ENCODE results near the gene EBF3. TPM values are rescaled to one million over a fixed set of nuclear protein-coding genes. Genes with fewer than 3 reads are reported as not detected.

Gene EBF3
- total RNA-seq, 2 donors from 2014 or later: not detected

- Mint-ChIP-seq H3K9me3 (no peaks in the 10 kb centered on the region), H3K36me3 (no peaks in the 10 kb centered on the region), H3K4me3 (no peak overlapping the region), H3K4me1 (ENCODE audit: low read depth in 2 of 2) (peaks cover 4 to 6% of the 10 kb centered on the region in 2 donors), H3K27ac (no peak overlapping the region), H3K27me3 (peaks cover 0 to 3% of the 10 kb centered on the region in 2 donors)
- no peak for ATAC-seq
- DNase-seq (ENCODE audit: low spot score): no peak
These were observed 96.4 kb downstream of the EBF3 start for GRCh38 chr10:129867631-129868179.

- no peak for ATAC-seq
- Mint-ChIP-seq H3K27ac (no peak overlapping the region), H3K36me3 (no peaks in the 10 kb centered on the region), H3K9me3 (no peaks in the 10 kb centered on the region), H3K4me1 (ENCODE audit: low read depth in 2 of 2) (peaks cover 4 to 6% of the 10 kb centered on the region in 2 donors), H3K27me3 (no peaks in the 10 kb centered on the region), H3K4me3 (no peak overlapping the region)
- no peak for DNase-seq (ENCODE audit: low spot score)
These were observed 97.2 kb downstream of the EBF3 start for GRCh38 chr10:129866894-129867293.

- Mint-ChIP-seq H3K36me3 (no peaks in the 10 kb centered on the region), H3K27ac (no peak overlapping the region), H3K9me3 (no peaks in the 10 kb centered on the region), H3K4me3 (no peak overlapping the region), H3K4me1 (ENCODE audit: low read depth in 2 of 2) (peaks cover under 1 to 2% of the 10 kb centered on the region in 2 donors), H3K27me3 (no peaks in the 10 kb centered on the region)
- ATAC-seq (no peak), DNase-seq (ENCODE audit: low spot score) (no peak)
These were observed 98.1 kb downstream of the EBF3 start for GRCh38 chr10:129865960-129866359.

- Mint-ChIP-seq H3K4me1 (ENCODE audit: low read depth in 2 of 2) (no peaks in the 10 kb centered on the region), H3K36me3 (no peaks in the 10 kb centered on the region), H3K4me3 (no peak overlapping the region), H3K27ac (no peak overlapping the region), H3K9me3 (no peaks in the 10 kb centered on the region), H3K27me3 (no peaks in the 10 kb centered on the region)
- peak in 1 of 2 donors; percentile 7 for ATAC-seq
- DNase-seq (ENCODE audit: low spot score): no peak
These were observed 98.7 kb downstream of the EBF3 start for GRCh38 chr10:129865413-129865812.

- H3K27me3 Mint-ChIP-seq: no peaks in the 10 kb centered on the region
- H3K36me3 Mint-ChIP-seq: no peaks in the 10 kb centered on the region
- ATAC-seq (peak; percentile 4 to 40), DNase-seq (ENCODE audit: low spot score) (no peak)
- no peak overlapping the region for H3K4me3 Mint-ChIP-seq
- H3K27ac Mint-ChIP-seq: no peak overlapping the region
- H3K4me1 Mint-ChIP-seq (ENCODE audit: low read depth in 2 of 2): no peaks in the 10 kb centered on the region
- H3K9me3 Mint-ChIP-seq: no peaks in the 10 kb centered on the region
These were observed 99.4 kb downstream of the EBF3 start for GRCh38 chr10:129864601-129865126.

GRCh38 chr10:129864082-129864481 lies 100.0 kb downstream of the EBF3 start:
- no peak for DNase-seq (ENCODE audit: low spot score)
- no peaks in the 10 kb centered on the region for H3K9me3 Mint-ChIP-seq
- no peaks in the 10 kb centered on the region for H3K27me3 Mint-ChIP-seq
- no peak for ATAC-seq
- H3K36me3 Mint-ChIP-seq: no peaks in the 10 kb centered on the region
- no peak overlapping the region for H3K4me3 Mint-ChIP-seq
- H3K27ac Mint-ChIP-seq: no peak overlapping the region
- H3K4me1 Mint-ChIP-seq (ENCODE audit: low read depth in 2 of 2): no peaks in the 10 kb centered on the region

- DNase-seq (ENCODE audit: low spot score) (no peak), ATAC-seq (no peak)
- no peaks in the 10 kb centered on the region for H3K4me1 Mint-ChIP-seq (ENCODE audit: low read depth in 2 of 2)
- no peaks in the 10 kb centered on the region for H3K9me3 Mint-ChIP-seq
- no peaks in the 10 kb centered on the region for H3K36me3 Mint-ChIP-seq
- H3K27ac Mint-ChIP-seq: no peak overlapping the region
- no peaks in the 10 kb centered on the region for H3K27me3 Mint-ChIP-seq
- H3K4me3 Mint-ChIP-seq: no peak overlapping the region
These were observed 100.8 kb downstream of the EBF3 start for GRCh38 chr10:129863201-129863663.

- DNase-seq (ENCODE audit: low spot score): no peak
- no peaks in the 10 kb centered on the region for H3K9me3 Mint-ChIP-seq
- H3K27me3 Mint-ChIP-seq: no peaks in the 10 kb centered on the region
- ATAC-seq: no peak
- H3K4me1 Mint-ChIP-seq (ENCODE audit: low read depth in 2 of 2): no peaks in the 10 kb centered on the region
- H3K27ac Mint-ChIP-seq: no peak overlapping the region
- H3K36me3 Mint-ChIP-seq: no peaks in the 10 kb centered on the region
- H3K4me3 Mint-ChIP-seq: no peak overlapping the region
These were observed 102.1 kb downstream of the EBF3 start for GRCh38 chr10:129861776-129862531.

- Mint-ChIP-seq H3K27ac (no peak overlapping the region), H3K4me3 (no peak overlapping the region), H3K27me3 (no peaks in the 10 kb centered on the region), H3K4me1 (ENCODE audit: low read depth in 2 of 2) (no peaks in the 10 kb centered on the region), H3K9me3 (no peaks in the 10 kb centered on the region), H3K36me3 (no peaks in the 10 kb centered on the region)
- ATAC-seq: no peak
- no peak for DNase-seq (ENCODE audit: low spot score)
These were observed 103.7 kb downstream of the EBF3 start for GRCh38 chr10:129860396-129860795.

GRCh38 chr10:129859536-129859935 lies 104.5 kb downstream of the EBF3 start:
- Mint-ChIP-seq H3K4me1 (ENCODE audit: low read depth in 2 of 2) (no peaks in the 10 kb centered on the region), H3K9me3 (no peaks in the 10 kb centered on the region), H3K27me3 (no peaks in the 10 kb centered on the region), H3K27ac (no peak overlapping the region), H3K4me3 (no peak overlapping the region), H3K36me3 (no peaks in the 10 kb centered on the region)
- DNase-seq (ENCODE audit: low spot score) (no peak), ATAC-seq (no peak)

- no peaks in the 10 kb centered on the region for H3K27me3 Mint-ChIP-seq
- no peak for DNase-seq (ENCODE audit: low spot score)
- no peak overlapping the region for H3K4me3 Mint-ChIP-seq
- ATAC-seq: peak in 1 of 2 donors; percentile 18
- H3K9me3 Mint-ChIP-seq: no peaks in the 10 kb centered on the region
- H3K36me3 Mint-ChIP-seq: no peaks in the 10 kb centered on the region
- H3K4me1 Mint-ChIP-seq (ENCODE audit: low read depth in 2 of 2): no peaks in the 10 kb centered on the region
- no peak overlapping the region for H3K27ac Mint-ChIP-seq
These were observed 106.7 kb downstream of the EBF3 start for GRCh38 chr10:129857242-129857960.

- no peak for DNase-seq (ENCODE audit: low spot score)
- Mint-ChIP-seq H3K4me3 (no peak overlapping the region), H3K27ac (no peak overlapping the region), H3K9me3 (no peaks in the 10 kb centered on the region), H3K36me3 (no peaks in the 10 kb centered on the region), H3K4me1 (ENCODE audit: low read depth in 2 of 2) (no peaks in the 10 kb centered on the region), H3K27me3 (peaks cover 0 to 4% of the 10 kb centered on the region in 2 donors)
- ATAC-seq: peak in 1 of 2 donors; percentile 29
These were observed 108.1 kb downstream of the EBF3 start for GRCh38 chr10:129855836-129856563.

- Mint-ChIP-seq H3K27ac (no peak overlapping the region), H3K9me3 (no peaks in the 10 kb centered on the region), H3K4me1 (ENCODE audit: low read depth in 2 of 2) (no peaks in the 10 kb centered on the region), H3K36me3 (no peaks in the 10 kb centered on the region), H3K4me3 (no peak overlapping the region), H3K27me3 (peaks cover 0 to 5% of the 10 kb centered on the region in 2 donors)
- ATAC-seq: no peak
- no peak for DNase-seq (ENCODE audit: low spot score)
These were observed 109.0 kb downstream of the EBF3 start for GRCh38 chr10:129854796-129855705.

All from natural killer cell treated with Interleukin-12 subunit alpha and Interleukin-12 subunit beta and Interleukin-15 and Interleukin-18, amount 100 ng/mL, for 72 hours (primary cell).